Fibroblast of mammary gland (primary cell): ENCODE measurements around the gene CCER1.
A peak's percentile ranks its signal among the peaks of the same experiment; 100 is the strongest.

ENCODE experiments used
- DNase-seq: peaks from one replicate; pipeline ENCODE4 v3.0.0-alpha.2; 2010; ENCODE audit warnings: low read depth
- H3K4me3 ChIP-seq: 2 replicates; pipeline ENCODE4 v1.5.1; 2011; ENCODE audit warnings: low read depth, mild to moderate bottlenecking, low read length, moderate library complexity; ENCODE audit not compliant: control insufficient read depth
- CTCF ChIP-seq: conservative IDR thresholded peaks from 2 replicates; pipeline ENCODE4 v1.5.1; 2011; ENCODE audit warnings: low read depth, low read length, inconsistent platforms; ENCODE audit not compliant: control insufficient read depth, insufficient read depth

Gene CCER1

GRCh38 chr12:90979951-90980350, 25.0 kb upstream of the CCER1 start:
- peak; percentile 53 for DNase-seq
- H3K4me3 ChIP-seq: no peak overlapping the region
- TF ChIP-seq CTCF: no peak

- TF ChIP-seq CTCF: no peak
- no peak for DNase-seq
- H3K4me3 ChIP-seq: no peak overlapping the region
These were observed 24.0 kb upstream of the CCER1 start for GRCh38 chr12:90979019-90979418.

GRCh38 chr12:90978117-90978770, 23.3 kb upstream of the CCER1 start:
- DNase-seq: peak; percentile 85
- H3K4me3 ChIP-seq: no peak overlapping the region
- peak; percentile 89 for TF ChIP-seq CTCF

DNA sequence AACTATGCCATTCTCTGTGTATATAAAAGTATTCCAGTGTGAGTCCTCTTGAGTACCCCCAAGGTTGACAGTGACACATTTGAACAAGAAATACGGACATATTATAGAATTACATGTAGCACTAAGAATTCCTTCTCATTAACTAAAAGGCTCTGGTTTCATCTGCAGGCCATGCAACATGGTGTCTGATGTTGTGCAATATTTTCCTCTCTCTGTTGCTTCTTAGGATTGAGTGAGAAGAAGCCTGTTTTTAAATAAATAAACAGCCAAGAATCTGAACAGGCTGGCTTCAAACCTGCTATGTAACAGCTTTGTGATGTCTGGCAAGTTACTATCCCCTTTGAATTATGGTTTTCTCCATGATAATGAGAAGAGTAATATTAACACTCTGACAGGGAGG, 22.2 kb upstream of the CCER1 start:
- DNase-seq: no peak
- no peak for TF ChIP-seq CTCF
- no peak overlapping the region for H3K4me3 ChIP-seq

- H3K4me3 ChIP-seq: no peak overlapping the region
- no peak for TF ChIP-seq CTCF
- DNase-seq: peak; percentile 54
These were observed 19.3 kb upstream of the CCER1 start for GRCh38 chr12:90974286-90974685.

DNA sequence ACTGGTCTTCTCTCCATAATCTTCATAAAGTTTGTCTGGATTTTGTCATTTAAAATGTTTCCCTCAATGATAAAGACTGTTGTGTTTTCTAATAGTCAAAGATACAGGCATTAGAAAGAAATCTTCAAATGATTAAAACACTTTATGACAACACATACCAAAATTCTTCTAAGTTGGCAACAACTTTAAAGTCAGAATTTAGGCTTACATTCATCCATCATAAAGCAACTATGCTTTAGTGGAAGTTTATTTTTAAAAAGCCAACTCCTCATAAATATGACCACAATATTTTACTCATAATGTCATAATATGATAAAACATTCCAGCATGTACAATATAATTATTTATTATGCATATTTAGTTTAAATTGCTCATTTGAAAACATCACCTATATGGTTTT, 17.2 kb upstream of the CCER1 start:
- DNase-seq: no peak

More for the DNA sequence above, 17.2 kb upstream of the CCER1 start:
- TF ChIP-seq CTCF: no peak
- no peak overlapping the region for H3K4me3 ChIP-seq
